NCI-H446 (cell line): Measurements from ENCODE around the gene EPX.

ENCODE experiments used
- DNase-seq, 2 experiments: peaks; one replicate each; lab custom pipeline; 2025; lab: John Stamatoyannopoulos, UW

EPX gene

DNA sequence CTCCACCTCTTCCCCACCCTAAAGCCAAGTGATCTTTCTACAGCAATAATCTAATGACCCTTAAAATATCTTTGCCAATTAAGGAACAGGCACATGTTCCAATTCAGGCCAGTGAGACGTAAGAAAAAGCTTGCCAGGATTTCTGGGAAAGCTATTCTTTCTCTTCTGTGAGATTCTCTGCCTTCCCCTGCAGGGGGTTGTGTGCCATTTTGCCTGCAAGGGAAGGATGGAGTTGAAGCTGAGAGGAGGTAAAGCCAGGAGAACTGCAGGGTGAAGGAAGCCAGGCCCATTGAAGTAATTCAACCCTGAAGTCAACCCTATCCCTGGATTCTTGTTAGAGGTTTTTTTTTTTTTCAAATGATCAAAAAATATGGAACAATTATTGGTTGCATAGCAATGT lies 36.9 kb downstream of the EPX start:
- no peak for DNase-seq

GRCh38 chr17:58229881-58230280 lies 37.4 kb downstream of the EPX start:
- no peak for DNase-seq

DNA sequence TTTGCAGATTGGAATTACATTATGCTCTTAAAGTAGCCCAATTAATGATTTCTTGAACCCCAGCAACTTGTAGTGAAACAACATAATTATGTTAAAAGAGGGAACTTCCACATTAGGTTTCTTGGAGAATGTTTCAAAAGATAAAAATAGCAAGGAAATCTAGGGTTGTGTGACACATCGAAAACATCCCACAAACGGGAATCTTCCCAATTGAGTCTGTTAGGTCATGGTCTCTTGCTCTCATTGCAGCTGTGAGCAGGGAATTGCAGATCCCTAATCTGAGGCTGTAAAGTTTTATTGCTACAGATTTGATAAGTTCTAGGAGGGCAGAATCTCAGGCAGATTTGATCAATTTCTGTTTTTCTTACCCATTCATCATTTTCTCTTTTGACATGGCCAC lies 39.1 kb downstream of the EPX start:
- no peak for DNase-seq

DNA sequence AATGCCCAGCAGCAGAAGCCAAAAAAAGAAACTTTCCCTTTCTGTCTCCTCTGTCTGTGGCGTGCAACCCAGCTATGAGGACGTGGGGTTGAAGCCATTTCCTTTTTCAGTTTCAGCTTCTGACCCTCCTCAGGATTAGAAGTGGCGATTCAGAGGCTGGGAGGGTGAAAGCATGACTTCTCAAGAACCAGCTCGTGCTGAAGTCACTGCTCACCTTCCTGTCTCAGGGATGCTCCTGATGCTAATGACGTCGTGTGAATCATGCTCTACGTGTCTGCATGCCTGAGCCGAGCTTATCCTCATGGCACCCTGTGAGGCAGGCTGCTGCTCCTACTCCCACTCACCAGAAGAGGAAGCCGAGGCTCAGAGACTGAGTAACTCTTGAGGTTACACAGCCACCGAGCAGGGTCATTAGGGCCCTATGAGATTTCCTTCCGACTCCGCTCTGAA lies 40.2 kb downstream of the EPX start:
- no peak for DNase-seq

- DNase-seq = no peak
These were observed 41.0 kb downstream of the EPX start for GRCh38 chr17:58233543-58233942.

GRCh38 chr17:58234512-58234911 lies 42.0 kb downstream of the EPX start:
- DNase-seq = no peak

- no peak for DNase-seq
These were observed 43.3 kb downstream of the EPX start for GRCh38 chr17:58235821-58236220.

DNA sequence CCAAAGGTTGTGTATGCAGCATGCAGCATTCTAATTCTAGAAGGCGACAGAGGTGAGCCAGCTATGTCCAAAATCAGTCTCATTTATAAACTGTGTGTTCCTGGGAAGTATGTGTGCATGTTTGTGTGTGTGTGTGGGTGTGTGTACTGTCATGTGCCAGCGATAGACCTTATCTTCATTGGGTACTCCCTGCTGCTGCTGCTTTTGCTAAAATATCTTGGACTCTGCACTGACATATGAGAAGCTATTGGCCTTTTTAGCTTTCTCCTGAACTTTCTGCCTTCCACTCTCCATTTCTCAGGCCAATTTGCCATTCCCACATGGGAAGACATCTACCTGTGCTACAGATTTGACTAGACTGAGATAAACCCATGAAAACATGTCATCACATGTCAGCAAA lies 43.9 kb downstream of the EPX start:
- no peak for DNase-seq

GRCh38 chr17:58238147-58238634 lies 45.7 kb downstream of the EPX start, which contains the start of gene LPO:
TSS of gene LPO (plus strand) at chr17:58238584. CDS start at chr17:58242980, 4,396 bp downstream.
- DNase-seq = no peak

DNA sequence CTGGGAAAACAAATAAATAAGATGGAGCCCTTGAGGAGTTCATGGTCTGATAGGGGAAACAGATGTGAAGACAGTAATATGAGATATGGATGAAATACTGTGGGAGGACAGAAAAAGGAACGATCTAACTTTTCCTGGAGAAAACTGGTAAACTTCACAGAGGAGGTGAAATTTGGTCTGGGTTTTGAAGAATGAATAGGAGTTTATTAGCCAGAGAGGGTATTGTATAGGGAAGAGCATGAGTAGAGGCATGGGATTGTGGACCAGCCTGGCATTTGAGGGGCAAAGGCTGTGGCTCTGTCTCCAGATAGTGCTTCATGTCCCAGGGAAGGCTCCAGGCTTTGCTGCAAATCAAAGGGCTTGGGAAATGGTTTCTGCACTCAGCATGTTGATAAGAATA lies 47.5 kb downstream of the EPX start:
- no peak for DNase-seq

DNA sequence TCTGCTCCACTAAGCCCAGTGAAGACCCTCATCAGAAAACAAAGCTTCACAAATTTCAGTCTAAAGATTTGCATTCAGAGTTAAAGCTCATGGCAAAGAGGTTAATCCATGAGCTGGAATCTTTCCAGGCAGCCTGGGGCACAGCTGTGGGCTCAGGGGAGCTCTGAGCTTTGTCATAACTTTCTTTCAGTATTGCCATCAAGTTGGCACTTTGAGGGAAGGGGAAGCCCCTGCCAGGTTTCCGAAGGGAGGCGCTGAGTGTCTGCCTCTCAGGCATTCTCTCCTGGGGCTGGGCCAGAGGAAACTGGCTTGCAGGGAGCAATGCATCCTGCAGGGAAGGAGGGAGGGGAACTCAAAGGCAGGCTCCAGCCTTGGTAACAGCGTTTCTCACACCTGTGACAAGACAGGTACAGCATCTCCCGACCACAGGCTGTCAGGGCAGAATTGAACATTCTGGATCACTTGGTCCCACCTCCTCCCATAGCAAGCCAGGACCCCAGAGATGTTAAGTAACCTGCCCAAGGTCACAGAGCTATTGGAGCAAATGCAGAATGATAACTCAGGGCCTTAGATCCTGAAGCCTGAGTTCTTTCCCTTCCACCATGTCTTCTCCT lies 49.8 kb downstream of the EPX start:
- DNase-seq = no peak

DNA sequence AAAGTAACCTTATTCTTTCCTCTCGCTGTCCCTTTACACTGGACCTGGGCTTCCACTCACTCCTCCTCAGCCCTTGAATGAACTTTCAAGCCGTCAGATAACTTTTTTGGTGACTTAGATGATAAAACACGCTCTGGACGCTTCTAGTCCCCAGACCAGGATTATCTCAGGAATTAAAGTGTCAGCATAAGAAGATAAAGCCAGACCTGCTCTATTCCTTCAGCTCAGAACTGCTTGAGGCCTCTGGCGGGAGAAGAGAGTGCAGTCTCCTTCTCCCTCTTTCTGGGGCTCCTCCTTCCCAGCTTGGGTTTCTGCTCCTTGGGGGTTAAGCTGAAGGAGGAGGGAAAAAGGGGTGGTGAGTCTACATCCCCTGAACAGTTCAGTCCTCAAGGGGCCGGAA lies 52.4 kb downstream of the EPX start:
- DNase-seq = no peak

GRCh38 chr17:58245428-58246103 lies 53.0 kb downstream of the EPX start:
- no peak for DNase-seq

GRCh38 chr17:58246104-58246740 lies 53.7 kb downstream of the EPX start:
- no peak for DNase-seq

GRCh38 chr17:58246781-58247180 lies 54.3 kb downstream of the EPX start:
- no peak for DNase-seq

- DNase-seq = no peak
These were observed 55.2 kb downstream of the EPX start for GRCh38 chr17:58247511-58248363.

DNA sequence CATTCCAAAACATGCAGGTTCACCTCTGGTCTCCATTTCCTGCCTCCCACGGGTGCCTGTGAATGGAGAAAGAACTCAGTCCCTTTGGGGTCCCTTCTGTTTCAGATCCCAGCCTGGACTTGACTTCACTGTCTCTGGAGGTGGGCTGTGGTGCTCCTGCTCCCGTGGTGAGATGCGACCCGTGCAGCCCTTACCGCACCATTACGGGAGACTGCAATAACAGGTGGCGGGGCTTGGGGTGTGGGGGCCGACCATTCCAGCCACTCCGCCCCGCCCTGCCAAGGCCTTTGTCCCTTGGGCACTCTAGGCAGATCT lies 56.4 kb downstream of the EPX start:
- no peak for DNase-seq

GRCh38 chr17:58249270-58250133 lies 57.0 kb downstream of the EPX start:
- DNase-seq = peak; percentile 9 to 53

DNA sequence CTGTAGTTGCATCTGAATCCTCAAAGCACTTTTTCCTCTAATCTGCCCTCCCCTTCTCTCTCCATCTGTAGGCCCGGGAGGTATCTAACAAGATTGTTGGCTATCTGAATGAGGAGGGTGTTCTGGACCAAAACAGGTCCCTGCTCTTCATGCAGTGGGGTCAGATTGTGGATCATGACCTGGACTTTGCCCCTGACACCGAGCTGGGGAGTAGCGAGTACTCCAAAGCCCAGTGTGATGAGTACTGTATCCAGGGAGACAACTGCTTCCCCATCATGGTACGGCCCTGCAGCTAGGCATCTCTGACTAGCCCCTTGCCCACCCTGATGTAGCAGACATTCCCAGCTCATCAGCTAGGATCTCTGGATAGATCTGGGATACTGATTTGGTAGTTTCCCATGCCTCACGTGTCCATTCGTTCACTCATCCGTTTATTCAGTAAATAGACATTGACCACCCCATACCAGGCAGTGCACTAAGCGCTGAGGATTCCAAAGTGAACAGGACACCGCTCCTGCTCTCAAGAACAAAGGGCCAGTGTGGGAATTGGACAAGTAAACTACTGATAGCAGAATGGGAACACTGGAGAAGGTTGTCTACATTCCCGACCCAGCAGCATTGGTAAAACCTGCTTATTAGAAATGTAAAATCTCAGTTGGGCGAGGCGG lies 58.0 kb downstream of the EPX start:
- DNase-seq = no peak

DNA sequence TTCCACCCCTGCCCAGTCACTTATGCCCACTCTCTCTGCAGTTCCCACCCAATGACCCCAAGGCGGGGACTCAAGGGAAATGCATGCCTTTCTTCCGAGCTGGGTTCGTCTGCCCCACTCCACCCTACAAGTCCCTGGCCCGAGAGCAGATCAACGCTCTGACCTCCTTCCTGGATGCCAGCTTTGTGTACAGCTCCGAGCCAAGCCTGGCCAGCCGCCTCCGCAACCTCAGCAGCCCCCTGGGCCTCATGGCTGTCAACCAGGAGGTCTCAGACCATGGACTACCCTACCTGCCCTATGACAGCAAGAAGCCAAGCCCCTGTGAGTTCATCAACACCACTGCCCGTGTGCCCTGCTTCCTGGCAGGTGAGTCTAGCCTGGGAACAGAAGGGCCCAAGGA lies 59.6 kb downstream of the EPX start:
- no peak for DNase-seq

DNA sequence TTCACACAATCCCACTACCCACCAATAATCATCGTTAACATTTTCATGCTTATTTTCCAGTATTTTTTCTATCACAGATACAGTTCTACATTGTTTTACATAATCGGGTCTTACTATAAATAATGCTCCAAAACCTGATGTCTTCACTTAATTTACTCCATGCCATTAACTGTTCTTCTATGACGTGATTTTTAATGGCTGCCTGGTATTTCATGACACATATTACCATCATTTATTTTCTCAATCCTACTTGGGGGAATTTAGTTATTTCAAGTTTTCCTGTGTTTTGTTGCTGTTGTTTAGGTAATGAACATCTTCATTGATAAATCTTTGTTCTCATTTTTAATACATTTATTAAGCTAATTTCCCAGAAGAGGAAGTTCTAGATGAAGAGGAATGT lies 60.6 kb downstream of the EPX start:
- DNase-seq = no peak
